Thyroid gland (tissue), 4 donors: ENCODE data around the gene ARHGEF26. TPM values are rescaled to one million over a fixed set of nuclear protein-coding genes. Genes with fewer than 3 reads are reported as not detected.

Experiments used
- DNase-seq, 2 donors: peaks; one replicate each; pipeline ENCODE4 v3.0.0-alpha.2; 2019
- H3K27ac ChIP-seq, 3 donors: fragments of 200-600 bp; sonication (generic); 1 replicate in 2 of 3; 2 replicates in 1 of 3; pipeline ENCODE4 v1.5.1; 2016 to 2019; ENCODE audit warnings: mild to moderate bottlenecking in 1 of 3, moderate library complexity in 1 of 3
- H3K27me3 ChIP-seq: fragments of 200-600 bp; sonication (generic); one replicate; pipeline ENCODE4 v1.5.1; 2019
- H3K36me3 ChIP-seq, 2 donors: fragments of 200-600 bp; sonication (generic); one replicate each; pipeline ENCODE4 v1.5.1; 2016 to 2019
- H3K4me1 ChIP-seq, 2 donors: fragments of 200-600 bp; sonication (generic); one replicate each; pipeline ENCODE4 v1.5.1; 2017 to 2019
- H3K4me3 ChIP-seq, 3 donors: fragments of 200-600 bp; sonication (generic); replicated peaks in 1 of 3; 1 replicate in 2 of 3; 2 replicates in 1 of 3; pipeline ENCODE4 v1.5.1; 2016; ENCODE audit warnings: mild to moderate bottlenecking in 1 of 3
- H3K9me3 ChIP-seq: fragments of 200-600 bp; sonication (generic); one replicate; pipeline ENCODE4 v1.5.1; 2017
- POLR2A ChIP-seq, 2 donors: fragments of 450-650 bp; IDR thresholded peaks; one replicate each; pipeline ENCODE4 v1.6.1; 2017; ENCODE audit warnings: antibody characterized with exemption in 2 of 2, mild to moderate bottlenecking in 2 of 2, moderate library complexity in 1 of 2
- WGBS, 2 donors: methylation state at CpG; one replicate each; pipeline ENCODE4 v1.1.5; 2017; 5-methylcytosine and 5-hydroxymethylcytosine counted together
- intact Hi-C: fragments of 100-400 bp; cut with DNase I; formaldehyde crosslinking; loops from one replicate; pipeline ENCODE4 v1.15.1; 2023
- total RNA-seq, 4 donors: library from RNA; depleted of rRNA; stranded (reverse); fragments of >200 nt; gene quantifications; one replicate each; pipeline ENCODE4 v1.2.3, GENCODE V29; 2016
- TF ChIP-seq, protein P1 (sequence below), 6 experiments: fragments of 200-600 bp in 3 of 6; fragments of 450-650 bp in 3 of 6; sonication (generic) in 3 of 6; IDR thresholded peaks; one replicate each; pipeline ENCODE4 v1.5.1; 2016 to 2019; ENCODE audit warnings: antibody characterized with exemption in 6 of 6, mild to moderate bottlenecking in 2 of 6, inconsistent platforms in 1 of 6, moderate library complexity in 1 of 6

ARHGEF26 gene
- total RNA-seq, 4 donors from 2014 or later = 15.8 to 18.0 (median 16.9) TPM

DNA sequence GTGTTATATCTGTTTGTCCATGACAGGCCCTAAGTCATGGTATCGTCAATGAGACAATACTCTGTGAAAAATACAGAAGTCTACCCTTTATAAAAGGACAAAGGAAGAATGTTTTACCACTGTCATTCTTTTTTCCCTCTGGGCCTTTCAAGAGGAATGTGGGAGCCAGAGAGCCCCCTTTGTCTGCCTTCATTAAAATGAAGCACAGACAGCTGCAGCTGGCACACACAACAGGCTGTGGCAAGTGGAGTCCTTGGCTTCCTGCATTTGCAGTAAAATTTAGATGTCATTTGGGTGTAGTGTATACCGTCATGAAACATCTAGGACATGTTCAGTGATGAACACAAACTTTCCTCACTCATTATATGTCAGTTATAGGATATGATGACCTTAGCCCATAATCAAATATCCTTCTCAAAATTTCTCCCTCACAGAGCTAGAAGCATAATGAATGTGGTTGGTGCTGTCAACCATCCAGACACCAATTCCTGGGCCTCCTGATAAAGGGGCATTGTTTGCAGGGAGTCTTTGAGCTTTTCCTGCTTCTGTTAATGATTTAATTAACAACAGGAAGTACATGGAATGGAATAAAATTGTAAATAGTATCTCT lies 126.7 kb downstream of the ARHGEF26 start:
- no peaks in the 10 kb centered on the region for H3K4me1 ChIP-seq
- no peak overlapping the region for H3K4me3 ChIP-seq
- no peaks in the 10 kb centered on the region for H3K36me3 ChIP-seq
- 98 to 99% methylated on average over 2 of the region's 2 CpGs for WGBS, 2 donors
- DNase-seq = no peak
- no peaks in the 10 kb centered on the region for H3K9me3 ChIP-seq
- TF ChIP-seq, protein P1, sequence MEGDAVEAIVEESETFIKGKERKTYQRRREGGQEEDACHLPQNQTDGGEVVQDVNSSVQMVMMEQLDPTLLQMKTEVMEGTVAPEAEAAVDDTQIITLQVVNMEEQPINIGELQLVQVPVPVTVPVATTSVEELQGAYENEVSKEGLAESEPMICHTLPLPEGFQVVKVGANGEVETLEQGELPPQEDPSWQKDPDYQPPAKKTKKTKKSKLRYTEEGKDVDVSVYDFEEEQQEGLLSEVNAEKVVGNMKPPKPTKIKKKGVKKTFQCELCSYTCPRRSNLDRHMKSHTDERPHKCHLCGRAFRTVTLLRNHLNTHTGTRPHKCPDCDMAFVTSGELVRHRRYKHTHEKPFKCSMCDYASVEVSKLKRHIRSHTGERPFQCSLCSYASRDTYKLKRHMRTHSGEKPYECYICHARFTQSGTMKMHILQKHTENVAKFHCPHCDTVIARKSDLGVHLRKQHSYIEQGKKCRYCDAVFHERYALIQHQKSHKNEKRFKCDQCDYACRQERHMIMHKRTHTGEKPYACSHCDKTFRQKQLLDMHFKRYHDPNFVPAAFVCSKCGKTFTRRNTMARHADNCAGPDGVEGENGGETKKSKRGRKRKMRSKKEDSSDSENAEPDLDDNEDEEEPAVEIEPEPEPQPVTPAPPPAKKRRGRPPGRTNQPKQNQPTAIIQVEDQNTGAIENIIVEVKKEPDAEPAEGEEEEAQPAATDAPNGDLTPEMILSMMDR (IDR thresholded peaks at IDR 0.05) = no peak
- no peak for TF ChIP-seq POLR2A (IDR thresholded peaks at IDR 0.05)
- no peak overlapping the region for H3K27ac ChIP-seq
- no peaks in the 10 kb centered on the region for H3K27me3 ChIP-seq
- intact Hi-C loops = loop anchor here (10.0 kb wide), 1 partner anchor 113 kb away; no protein-coding TSS in a partner anchor

DNA sequence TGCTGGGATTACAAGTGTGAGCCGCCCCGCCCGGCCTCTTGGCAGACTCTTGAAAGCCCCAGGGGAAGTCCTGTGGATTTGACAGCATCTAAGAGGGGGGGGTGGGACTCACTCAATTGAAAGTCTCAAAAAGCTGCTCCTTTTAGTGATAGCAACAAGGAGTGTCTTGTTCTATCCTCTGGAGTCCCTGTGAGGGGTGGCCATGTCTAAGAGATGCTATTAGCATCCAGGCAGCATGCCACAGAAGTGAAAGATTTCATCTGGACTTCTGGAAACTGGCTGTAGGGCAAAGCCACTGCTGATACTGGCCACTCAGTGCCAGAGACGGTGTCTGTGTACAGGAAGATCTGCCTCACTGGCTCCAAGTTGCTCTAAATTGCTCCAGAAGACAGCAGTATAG lies 129.1 kb downstream of the ARHGEF26 start:
- Histone ChIP-seq H3K36me3 (peaks cover 3 to 6% of the 10 kb centered on the region in 2 donors), H3K9me3 (no peaks in the 10 kb centered on the region), H3K27me3 (no peaks in the 10 kb centered on the region), H3K4me3 (no peak overlapping the region), H3K27ac (no peak overlapping the region), H3K4me1 (no peaks in the 10 kb centered on the region)
- 93 to 100% methylated on average over 4 of the region's 4 CpGs for WGBS, 2 donors
- TF ChIP-seq, protein P1 (IDR thresholded peaks at IDR 0.05) = no peak
- intact Hi-C loops = loop anchor here (10.0 kb wide), 1 partner anchor 145 kb away; no protein-coding TSS in a partner anchor
- no peak for DNase-seq

DNA sequence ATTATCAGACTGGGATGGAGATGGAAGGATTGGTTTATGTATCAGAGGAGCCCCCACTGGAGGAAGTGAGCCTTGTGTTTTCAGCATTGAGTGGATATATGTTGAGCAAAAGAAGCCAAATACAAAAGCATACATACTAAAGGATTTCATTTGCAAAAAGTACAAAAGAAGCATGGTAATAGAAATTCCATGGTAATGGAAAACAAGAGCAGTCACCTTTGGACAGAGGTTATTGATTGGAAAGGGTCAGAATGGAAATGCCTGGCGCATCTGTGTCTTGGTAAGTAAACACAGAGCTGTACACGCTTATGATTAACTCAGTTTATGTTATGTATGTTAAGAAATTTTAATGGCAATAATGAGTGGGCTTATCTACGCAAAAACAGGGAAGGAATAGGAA lies 130.4 kb downstream of the ARHGEF26 start:
- H3K27me3 ChIP-seq = no peaks in the 10 kb centered on the region
- H3K27ac ChIP-seq = no peak overlapping the region
- peaks cover 5 to 7% of the 10 kb centered on the region in 2 donors for H3K36me3 ChIP-seq
- H3K9me3 ChIP-seq = no peaks in the 10 kb centered on the region
- no peaks in the 10 kb centered on the region for H3K4me1 ChIP-seq
- intact Hi-C loops = loop anchor here (10.0 kb wide), 1 partner anchor 147 kb away; no protein-coding TSS in a partner anchor
- H3K4me3 ChIP-seq = no peak overlapping the region
- TF ChIP-seq, protein P1 (IDR thresholded peaks at IDR 0.05) = no peak
- TF ChIP-seq POLR2A (IDR thresholded peaks at IDR 0.05) = no peak
- DNase-seq = no peak
- 94% methylated on average over 3 of the region's 3 CpGs for WGBS, 2 donors

DNA sequence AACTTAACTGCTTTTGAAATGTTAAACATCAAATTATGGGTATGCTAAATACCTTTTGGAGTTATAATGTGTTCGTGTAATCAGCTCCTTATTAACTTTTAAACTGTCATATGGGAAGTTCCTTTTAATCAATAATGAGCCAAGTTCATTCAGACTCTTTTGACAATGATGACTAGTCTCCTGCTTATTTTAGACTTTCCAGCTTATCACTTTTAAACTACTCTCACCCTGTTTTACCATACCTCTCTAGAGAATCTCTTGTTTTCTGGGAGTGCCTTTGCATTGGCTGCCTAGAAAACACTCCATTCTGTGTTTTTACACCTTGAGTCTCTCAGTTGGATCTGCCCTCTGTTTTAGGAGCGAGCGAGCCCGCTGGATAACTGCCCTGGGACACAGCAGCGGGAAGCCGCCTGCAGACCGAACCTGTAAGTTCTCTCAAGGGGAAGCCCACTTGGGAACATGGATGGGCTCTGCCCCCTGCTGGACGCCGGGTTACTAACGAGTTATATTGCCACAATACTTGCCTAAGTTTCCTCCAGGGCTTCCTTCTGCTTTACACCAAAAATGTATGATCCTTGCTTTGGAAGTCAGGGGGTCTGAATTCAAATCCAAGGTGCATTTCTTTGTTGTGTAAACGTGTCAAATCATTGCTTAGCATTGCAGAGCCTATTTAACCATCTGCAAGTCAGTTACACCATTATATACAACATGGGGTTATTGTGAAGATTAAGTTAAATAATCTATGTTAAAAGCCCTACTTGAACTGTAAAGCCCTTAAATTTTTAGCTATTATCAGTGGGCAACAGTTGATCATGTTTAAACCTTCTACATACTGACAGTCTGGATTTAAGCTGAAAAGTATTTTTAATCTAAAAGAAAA lies 131.8 kb downstream of the ARHGEF26 start:
- no peak overlapping the region for H3K27ac ChIP-seq
- intact Hi-C loops = loop anchor here (10.0 kb wide), 1 partner anchor 148 kb away; no protein-coding TSS in a partner anchor
- no peaks in the 10 kb centered on the region for H3K4me1 ChIP-seq
- no peaks in the 10 kb centered on the region for H3K27me3 ChIP-seq
- TF ChIP-seq POLR2A (IDR thresholded peaks at IDR 0.05) = no peak
- TF ChIP-seq, protein P1 (IDR thresholded peaks at IDR 0.05) = peak; percentile 74 to 94 (median 84)
- H3K9me3 ChIP-seq = no peaks in the 10 kb centered on the region
- peaks cover 5 to 11% of the 10 kb centered on the region in 2 donors for H3K36me3 ChIP-seq
- H3K4me3 ChIP-seq = no peak overlapping the region
- WGBS, 2 donors = 10 to 11% methylated on average over 10 to 11 of the region's 11 CpGs
- peak; percentile 90 to 95 for DNase-seq
